NCI-H345 (cell line): Measurements from ENCODE around the gene ERO1A.

Experiments
- DNase-seq: peaks from one replicate; lab custom pipeline; 2025; lab: John Stamatoyannopoulos, UW

ERO1A gene

DNA sequence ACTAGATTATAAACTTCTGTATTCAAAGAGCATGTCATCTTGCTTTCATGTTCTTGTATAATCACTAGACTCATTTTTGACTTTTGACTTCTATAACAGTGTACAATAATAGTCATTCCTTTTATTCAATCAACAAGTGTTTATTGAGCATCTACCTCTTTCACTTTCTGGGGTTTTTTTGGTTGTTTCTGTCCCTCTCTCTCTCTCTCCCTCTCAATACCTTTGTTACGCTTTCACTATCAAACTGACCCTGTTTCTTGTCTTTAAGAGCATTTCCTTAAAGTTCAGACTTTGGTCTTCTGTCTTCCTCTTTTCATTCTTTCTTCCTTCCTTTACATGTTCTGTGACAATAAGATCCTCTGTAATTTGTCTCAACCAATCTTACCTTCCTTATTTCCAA lies 93.2 kb downstream of the ERO1A start:
- no peak for DNase-seq

DNA sequence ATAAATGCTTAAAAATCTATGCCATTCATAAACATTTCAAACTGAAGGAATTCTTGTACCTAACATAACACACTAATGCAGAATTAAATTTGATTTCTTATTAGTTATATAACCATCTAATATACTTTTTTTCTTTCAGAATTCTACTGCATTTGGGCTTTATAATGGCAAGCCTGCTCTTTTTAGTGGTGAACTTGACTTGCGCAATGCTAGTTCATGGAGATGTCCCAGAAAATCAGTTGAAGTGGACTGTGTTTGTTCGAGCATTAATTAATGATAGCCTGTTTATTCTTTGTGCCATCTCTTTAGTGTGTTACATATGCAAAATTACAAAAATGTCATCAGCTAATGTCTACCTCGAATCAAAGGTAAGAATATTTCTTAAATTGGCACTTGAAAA lies 95.4 kb downstream of the ERO1A start:
- no peak for DNase-seq

DNA sequence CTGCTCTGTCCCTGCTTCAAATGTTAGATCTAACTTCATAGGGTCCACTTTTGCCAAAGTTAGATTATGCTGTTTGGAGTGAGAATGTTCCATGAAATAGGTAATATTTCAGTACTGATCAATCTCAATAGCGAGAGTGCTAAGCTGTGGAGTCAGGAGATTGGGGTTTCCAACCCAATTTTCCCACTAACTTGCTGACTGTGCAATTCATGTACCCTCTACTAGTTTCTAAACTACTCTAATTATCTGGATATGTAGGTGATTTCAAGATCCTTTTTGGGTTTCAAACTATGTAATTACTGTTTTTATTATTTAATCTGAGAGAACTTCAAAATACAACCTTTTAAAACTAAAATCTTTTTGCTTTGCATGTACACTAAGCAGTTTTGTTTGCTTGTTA lies 96.8 kb downstream of the ERO1A start:
- DNase-seq, result no peak

DNA sequence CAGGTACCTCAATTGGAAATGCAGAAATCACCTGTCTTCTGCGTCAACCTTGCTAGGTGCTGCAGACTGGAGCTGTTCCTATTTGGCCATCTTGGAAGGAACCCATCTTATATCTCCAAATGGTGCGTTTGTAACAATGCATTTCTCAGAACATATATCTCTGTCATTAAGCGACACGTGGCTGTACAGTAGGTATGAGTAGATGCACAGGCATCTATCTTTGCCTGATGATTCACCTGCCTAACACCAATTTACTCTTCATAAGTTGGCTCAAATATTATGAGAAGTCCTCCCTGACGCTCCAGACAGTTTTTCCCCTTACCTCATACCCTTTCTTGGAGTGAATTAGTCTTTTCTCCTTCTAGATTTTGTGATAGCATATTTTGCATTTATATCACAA lies 98.5 kb downstream of the ERO1A start:
- DNase-seq, result no peak

DNA sequence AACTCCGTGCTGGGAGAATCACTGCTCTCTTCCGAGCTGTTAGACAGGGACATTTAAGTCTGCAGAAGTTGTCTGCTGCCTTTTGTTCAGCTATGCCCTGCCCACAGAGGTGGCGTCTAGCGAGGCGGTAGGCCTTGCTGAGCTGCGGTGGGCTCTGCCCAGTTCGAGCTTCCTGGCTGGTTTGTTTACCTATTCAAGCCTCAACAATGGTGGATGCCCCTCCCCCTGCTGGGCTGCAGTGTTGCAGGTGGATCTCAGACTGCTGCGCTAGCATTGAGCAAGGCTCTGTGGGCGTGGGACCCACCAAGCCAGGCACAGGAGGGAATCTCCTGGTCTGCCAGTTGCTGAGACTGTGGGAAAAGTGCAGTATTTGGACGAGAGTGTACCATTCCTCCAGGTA lies 99.0 kb downstream of the ERO1A start:
- DNase-seq, result peak; percentile 94

- DNase-seq, result no peak
Observed at GRCh38 chr14:52590318-52590717, 105.0 kb downstream of the ERO1A start.
